ENCODE results near the gene DOCK10.
"Not testable (repeated sequence)": the region's sequence is repeated elsewhere in the genome, so short reads cannot be mapped to it uniquely, and the experiment has no call there.

DOCK10 gene

GRCh38 chr2:225041851-225042799 lies at the start of gene DOCK10:
Gene DOCK10 (minus strand): TSS chr2:225042468. CDS start chr2:225042374, 94 bp downstream.
- no peak for DNase-seq

DNA sequence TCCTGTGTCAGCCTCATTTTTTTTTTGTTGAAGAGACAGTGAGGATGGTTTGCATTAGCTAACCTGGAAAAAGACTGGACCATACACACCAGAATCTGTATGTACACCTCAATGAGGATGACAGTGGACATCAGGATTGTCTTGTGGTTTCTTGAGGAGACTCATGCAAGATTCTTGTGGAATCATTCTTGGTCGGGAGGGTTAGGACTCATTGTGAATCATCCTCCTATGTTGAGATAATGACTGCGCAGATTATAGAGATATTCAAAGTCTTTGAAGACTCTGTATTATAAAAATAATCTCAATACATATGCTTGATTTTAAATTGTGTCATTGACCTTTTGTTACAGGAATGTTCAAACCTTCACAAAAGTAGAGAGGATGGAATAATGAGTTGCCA lies 49.1 kb upstream of the DOCK10 start:
- no peak for DNase-seq

DNA sequence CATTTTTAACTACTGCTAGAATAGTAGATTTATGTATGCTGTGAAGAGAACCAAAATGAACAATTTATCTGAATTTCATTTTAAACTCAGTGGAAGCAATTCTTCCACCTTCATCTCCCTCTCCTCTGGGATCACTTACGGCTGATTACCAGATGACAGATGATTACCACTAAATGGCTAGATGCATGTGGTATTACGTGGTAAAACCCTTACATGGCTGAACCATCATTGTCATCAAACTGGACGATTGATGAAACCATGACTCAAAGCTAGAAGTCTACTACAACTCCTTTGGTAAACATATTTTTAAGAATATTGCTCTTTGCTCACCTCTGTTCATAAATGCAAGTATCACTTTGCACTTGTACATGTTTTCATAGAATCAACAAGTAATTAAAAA lies 48.5 kb upstream of the DOCK10 start:
- no peak for DNase-seq

DNA sequence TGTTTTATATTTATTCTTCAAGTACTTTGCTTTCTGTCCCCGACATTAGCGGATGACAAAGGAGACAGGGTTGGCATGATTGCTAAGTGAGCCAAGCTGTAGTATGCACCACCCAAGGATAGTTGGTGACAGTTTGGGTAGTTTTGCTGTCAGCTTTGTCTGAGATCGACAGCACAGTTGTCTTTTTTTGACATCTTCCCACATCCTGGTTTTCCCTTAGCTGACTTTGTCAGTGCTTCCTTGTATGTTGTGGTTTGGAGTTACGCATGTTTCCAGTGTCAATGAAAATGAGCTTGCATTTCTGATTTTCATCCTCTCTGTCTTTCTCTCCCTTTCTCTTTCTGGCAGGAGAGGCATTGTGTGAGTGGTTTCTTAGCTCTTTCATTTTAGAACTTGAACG lies 44.6 kb upstream of the DOCK10 start:
- no peak for DNase-seq

DNA sequence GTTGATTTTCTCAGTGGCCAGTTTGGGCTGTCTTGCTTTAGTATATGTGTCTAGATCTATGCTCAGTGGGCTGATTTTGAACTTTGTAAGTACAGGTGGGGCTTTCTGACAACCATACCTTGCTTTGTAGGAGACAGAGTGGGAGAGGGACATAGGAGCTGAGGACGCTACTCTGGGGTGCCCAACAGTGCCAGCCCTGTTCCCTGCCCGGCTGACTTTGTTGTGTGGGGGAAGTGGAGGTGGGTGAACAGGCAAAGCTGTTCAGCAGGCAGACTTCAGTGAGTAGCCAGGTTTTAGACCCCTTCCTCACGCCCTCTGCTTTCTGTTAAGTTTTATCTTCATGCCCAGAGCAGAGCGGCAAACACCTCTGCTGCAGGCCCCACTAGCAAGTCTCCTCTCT lies 44.2 kb upstream of the DOCK10 start:
- no peak for DNase-seq

DNA sequence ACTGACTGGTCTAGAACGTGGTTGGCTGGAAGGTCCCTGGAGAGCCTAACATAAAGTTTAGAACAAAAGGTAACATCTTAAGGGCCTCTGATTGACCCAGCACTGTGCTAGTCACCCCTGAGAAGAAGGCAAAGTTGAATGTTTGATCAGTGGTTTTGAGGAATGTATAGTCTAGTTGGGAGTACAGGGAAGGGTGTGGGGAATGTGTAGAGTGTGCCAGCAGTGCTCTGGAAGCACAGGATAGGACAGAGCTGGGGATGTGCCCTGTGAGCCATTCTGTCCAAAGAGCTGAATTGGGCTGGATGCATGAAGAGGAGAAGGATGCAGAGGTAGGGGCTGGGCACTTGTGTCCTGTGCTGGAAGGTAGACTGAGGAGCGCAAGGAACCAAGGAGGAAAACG lies 41.0 kb upstream of the DOCK10 start:
- DNase-seq = no peak

- no peak for DNase-seq
These were observed 33.9 kb upstream of the DOCK10 start for GRCh38 chr2:225076125-225076524.

DNA sequence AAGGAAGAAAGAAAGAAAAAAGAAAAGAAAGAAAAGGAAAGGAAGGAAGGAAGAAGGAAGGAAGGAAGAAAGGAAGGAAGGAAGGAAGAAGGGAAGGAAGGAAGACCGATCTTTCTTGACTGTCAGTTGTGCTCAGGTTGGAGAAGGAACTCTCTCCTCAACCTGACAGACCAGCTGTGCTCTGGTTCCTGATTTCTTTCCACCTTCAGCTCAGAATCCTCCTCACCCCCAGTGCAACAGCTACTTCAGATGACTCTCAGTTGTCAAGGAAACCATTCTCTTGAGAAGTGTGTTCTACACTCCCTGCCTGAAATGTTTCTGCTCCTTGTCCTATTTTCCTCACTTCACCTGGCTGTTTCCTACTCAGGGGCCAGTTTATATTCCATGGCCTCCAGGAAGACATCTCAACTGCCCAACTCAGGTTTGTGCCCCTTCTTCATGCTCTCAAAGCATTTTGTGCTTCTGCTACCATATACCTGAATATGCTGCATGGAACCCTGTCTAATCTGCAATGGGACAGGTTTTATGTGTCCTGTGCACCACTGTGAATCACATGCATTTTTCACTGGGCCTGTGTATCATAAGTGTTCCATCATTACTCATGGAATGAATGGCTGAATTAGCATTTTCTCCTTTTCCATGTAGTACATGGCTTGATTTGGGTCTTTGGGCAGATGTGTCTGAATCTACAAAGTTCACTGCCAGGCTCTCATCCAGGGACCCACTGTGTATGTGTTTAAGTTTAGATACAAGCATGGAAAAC lies 32.8 kb upstream of the DOCK10 start:
- DNase-seq = no peak

- no peak for DNase-seq
These were observed 32.1 kb upstream of the DOCK10 start for GRCh38 chr2:225074366-225074765.

DNA sequence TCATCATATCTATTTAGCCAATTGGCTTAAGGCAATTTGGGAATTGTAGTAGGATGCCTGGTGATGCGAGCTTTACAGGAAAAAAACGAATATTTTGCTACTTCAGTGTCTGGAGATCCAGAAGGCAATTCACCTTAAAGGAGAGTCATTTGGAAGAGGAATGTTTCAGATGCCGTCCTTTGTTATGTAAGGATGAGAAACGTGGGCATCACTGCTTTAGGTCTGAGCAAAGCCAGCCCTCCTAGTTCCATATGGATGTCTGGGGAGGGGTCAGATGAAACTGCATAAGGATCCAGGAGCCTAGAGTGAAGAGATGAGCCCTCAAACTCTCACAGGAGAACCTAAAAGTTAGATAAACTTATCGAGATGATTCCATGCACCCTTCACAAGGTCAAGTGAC lies 30.9 kb upstream of the DOCK10 start:
- no peak for DNase-seq

DNA sequence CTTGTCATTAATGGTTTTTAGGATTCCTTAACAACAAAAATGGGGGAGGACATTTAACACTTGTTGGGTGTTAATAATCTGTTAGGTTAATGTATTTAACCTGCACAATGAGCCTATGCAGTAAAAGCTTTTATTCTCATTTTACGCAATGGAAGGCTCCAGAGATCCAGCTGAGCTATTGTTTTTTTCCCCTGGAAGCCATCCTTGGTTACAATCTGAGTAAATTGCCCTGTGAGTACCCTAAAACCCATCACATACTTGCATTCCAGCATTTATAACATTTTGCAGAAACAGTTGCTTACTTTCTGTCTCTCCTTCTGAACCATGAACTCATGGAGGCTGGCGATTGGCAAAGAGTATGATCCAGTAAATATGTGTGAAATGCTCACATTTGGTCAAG lies 30.2 kb upstream of the DOCK10 start:
- no peak for DNase-seq

- DNase-seq = no peak
These were observed 28.5 kb upstream of the DOCK10 start for GRCh38 chr2:225070811-225071210.

DNA sequence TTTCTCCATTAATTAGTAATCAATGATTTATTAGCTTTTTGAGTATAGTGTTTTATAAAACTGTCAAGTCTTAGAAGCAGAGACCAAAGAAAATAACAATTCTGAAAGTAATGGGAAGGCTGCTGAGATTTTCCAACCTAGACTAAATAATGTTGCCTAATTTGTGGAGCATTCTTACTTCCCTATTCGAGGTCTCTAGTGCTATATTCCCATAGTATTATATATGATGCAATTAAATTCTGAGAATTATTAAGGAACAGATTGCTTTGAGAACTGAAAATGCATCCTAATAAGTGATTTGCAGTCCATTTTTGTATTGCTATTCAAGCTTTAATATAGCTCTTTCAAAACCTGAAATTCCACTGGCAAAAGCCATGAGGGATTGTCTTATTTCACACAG lies 27.7 kb upstream of the DOCK10 start:
- DNase-seq = no peak

GRCh38 chr2:225069477-225069876 lies 27.2 kb upstream of the DOCK10 start:
- no peak for DNase-seq

DNA sequence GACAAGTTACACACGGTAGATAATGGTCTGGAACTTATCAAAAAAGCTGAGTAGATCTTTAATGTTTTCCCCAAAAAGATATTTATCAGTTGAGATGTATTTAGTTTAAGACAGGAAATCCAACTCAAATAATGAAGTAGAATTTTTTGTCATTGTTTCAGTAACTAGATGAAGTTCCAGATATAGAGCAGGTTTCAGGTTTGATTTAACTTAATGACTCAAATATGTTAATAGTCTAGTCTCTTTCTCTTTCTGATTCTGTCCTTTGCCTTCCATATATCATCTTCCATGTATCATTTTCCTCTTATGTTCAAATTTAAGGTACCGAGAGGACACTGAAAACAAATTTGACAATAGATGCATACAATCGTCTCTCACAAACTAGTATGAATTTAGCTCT lies 23.6 kb upstream of the DOCK10 start:
- no peak for DNase-seq

DNA sequence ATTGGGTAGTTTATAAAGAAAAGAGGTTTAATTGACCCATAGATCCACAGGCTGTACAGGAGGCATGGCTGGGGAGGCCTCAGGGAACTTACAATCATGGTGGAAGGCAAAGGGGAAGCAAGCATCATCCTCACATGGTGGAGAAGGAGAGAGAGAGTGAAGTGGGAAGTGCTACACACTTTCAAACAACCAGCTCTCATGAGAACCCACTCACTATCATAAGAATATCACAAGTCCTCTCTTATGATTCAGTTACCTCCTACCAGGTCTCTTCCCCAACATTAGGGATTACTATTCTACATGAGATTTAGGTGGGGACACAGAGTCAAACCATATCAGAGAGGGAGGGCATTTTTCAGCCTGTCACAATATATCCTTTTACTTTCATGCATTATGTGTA lies 22.7 kb upstream of the DOCK10 start:
- no peak for DNase-seq

DNA sequence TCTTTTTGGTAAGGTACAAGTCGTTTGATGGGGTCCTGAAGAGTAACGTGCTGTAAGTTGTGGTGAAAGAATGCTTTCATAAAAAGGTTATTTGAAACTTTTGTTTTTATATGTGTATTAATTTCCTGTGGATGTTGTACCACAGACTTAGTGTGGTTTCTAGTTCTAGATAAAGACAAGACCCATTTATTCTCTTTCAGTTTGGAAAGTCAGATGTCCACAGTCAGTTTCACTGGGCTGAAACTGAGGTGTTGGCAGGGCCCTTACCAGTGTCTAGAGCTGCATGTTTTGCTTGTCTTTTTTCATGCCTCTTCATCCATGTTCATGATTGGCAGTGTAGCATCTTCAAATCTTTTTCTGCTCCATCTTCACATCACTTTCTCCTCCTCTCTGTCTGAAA lies 22.1 kb upstream of the DOCK10 start:
- no peak for DNase-seq

- DNase-seq = no peak
These were observed 14.2 kb upstream of the DOCK10 start for GRCh38 chr2:225056330-225057073.

DNA sequence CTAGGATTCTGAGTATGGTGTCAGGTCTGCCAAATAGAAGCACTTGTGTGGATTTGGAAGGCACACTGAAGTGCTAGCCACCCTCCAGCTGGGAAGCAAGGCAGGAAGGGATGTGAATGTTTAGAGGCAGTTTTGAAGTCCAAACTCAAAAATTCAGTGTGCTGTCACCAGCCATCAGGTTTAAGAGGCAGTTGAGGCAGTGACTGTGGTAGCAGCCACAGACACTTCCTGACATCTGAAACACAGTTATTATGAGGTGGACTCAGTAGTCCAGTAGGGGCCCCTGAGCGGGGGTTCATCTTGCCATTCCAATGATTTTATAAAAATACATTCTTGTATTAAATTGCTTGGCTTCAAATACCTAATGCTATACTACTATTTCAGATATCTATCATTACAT lies 13.4 kb upstream of the DOCK10 start:
- no peak for DNase-seq

- no peak for DNase-seq
These were observed 10.4 kb upstream of the DOCK10 start for GRCh38 chr2:225052703-225053102.

- DNase-seq = not testable (repeated sequence)
These were observed 5.2 kb upstream of the DOCK10 start for GRCh38 chr2:225047502-225047901.

DNA sequence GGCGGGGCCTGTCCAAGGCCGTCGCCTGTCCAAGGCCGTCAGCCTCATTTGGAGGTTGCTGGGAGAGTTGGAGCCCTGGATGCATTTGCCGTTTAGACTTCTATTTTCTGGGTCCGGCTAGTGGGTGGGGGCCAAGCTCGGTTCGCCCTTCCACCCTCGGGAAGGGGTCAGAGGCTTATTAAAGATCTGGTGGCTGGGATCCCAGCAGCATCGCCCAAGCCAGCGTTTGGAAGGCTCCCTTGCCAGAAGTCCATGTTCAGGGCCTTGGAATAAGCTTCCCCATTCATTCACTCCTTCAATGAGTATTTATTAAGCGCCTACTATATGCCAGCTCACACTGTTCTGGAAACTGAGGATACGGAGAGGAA lies 516 bp upstream of the DOCK10 start:
- DNase-seq = no peak

DNA sequence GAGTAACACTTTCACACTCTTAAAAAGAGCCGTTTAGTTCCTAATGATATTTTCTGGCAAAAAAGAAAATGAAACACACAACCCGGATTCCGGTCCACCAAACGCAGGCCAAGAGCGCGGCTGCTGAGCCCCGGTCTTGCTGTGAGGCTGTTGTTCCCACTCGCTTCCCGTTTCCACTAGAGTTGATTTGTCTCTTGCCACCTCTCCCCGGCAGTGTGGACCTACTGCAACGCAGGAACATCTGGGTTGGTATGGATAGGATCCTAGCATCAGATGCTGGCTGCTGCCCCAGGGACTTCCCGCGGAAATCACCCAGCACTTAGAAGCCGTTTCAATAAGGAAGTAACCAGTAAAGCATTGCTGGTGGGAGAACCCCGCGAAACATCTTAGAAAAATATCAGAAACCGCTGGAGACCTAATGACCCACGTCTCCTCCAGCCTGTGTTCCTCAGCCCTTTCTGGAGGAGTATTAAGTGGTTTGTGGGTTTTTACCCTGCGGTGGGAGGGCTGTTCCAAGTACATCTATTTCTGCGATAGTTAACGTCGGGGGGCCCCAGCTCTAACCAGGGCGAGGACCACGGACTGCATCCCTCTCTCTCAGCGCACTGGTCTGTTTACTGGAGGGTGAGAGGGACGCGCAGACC lies 939 bp downstream of the DOCK10 start:
- no peak for DNase-seq
